Ovary (tissue), 9 donors: ENCODE results near the gene AFF3. TPM values are rescaled to one million over a fixed set of nuclear protein-coding genes. Genes with fewer than 3 reads are reported as not detected.

Experiments used
- DNase-seq, 5 donors: peaks; one replicate each; pipeline ENCODE4 v3.0.0-alpha.2; 2019 to 2020
- H3K27ac ChIP-seq, 2 donors: fragments of 200-600 bp; one replicate each; pipeline versions ENCODE4 v1.5.1 to v1.8.0; 2019 to 2022
- H3K27me3 ChIP-seq: fragments of 200-600 bp; one replicate; pipeline ENCODE4 v1.8.0; 2022
- H3K36me3 ChIP-seq: fragments of 200-600 bp; sonication (generic); one replicate; pipeline ENCODE4 v1.5.1; 2019
- H3K4me1 ChIP-seq: one replicate; pipeline ENCODE4 v1.8.1; 2013; ENCODE audit warnings: mild to moderate bottlenecking, moderate library complexity; ENCODE audit not compliant: insufficient read depth
- H3K4me3 ChIP-seq: fragments of 200-600 bp; sonication (generic); one replicate; pipeline ENCODE4 v1.5.1; 2017
- H3K9me3 ChIP-seq, 2 donors: fragments of 200-600 bp in 1 of 2; sonication (generic) in 1 of 2; one replicate each; pipeline versions ENCODE4 v1.5.1 to v1.8.1; 2013 to 2019; ENCODE audit warnings: mild to moderate bottlenecking in 1 of 2, moderate library complexity in 1 of 2
- EP300 ChIP-seq: sonication (generic); formaldehyde crosslinking; IDR thresholded peaks from one replicate; pipeline ENCODE4 v1.6.1; 2017; ENCODE audit warnings: antibody characterized with exemption
- POLR2A ChIP-seq: fragments of 450-650 bp; IDR thresholded peaks from one replicate; pipeline ENCODE4 v1.6.1; 2017; ENCODE audit warnings: antibody characterized with exemption, mild to moderate bottlenecking, moderate library complexity
- WGBS, 3 donors: extraction: QIAGEN DNeasy Blood & Tissue Kit in 1 of 3; methylation state at CpG; one replicate each; pipeline versions ENCODE4 v1.1.5 to v1.1.7; 2013 to 2017; 5-methylcytosine and 5-hydroxymethylcytosine counted together
- intact Hi-C, 4 donors: fragments of 100-400 bp; cut with DNase I; formaldehyde crosslinking; loops; one replicate each; pipeline versions ENCODE4 v1.11.0 to v1.15.1; 2022 to 2023
- polyA plus RNA-seq, 2 donors: library from polyadenylated mRNA; stranded (reverse); fragments of 200-250 nt in 1 of 2; fragments of 350-450 nt in 1 of 2; fragmentation: Illumina TruSeq in 1 of 2; extraction: RNeasy Lipid Tissue Mini Kit (QIAGEN cat#74804) in 1 of 2; gene quantifications; one replicate each; pipeline ENCODE4 v1.2.3, GENCODE V29; 2013 to 2014
- total RNA-seq, 7 donors: library from RNA; depleted of rRNA in 2 of 7; stranded (reverse); fragments of >200 nt in 2 of 7; fragmentation: NEBNext Ultra II Directional in 3 of 7; extraction: Animal tissue kit (Norgen Biotek cat#: 25700) in 3 of 7; gene quantifications; one replicate each; pipeline versions ENCODE4 v1.1.0 to v1.2.4, GENCODE V29; 2016 to 2023
- TF ChIP-seq, protein P1 (sequence below), 3 donors: fragments of 450-650 bp in 2 of 3; fragments of 200-600 bp in 1 of 3; IDR thresholded peaks; one replicate each; pipeline versions ENCODE4 v1.5.1 to v1.8.0; 2016 to 2022; ENCODE audit warnings: antibody characterized with exemption in 3 of 3, mild to moderate bottlenecking in 1 of 3
- donor health status: DM: no; HTN: no; CAD: no; lungs with moderate emphysema.
- donor health status: DM: no; HTN: no; CAD: no.
- donor health status: Bipolar disorder and iron deficiency.
- donor health status: DM: yes; HTN: yes; CAD: no.
- donor health status: DM: no; HTN: no; CAD: no.
- donor health status: DM: yes; HTN: yes; CAD: no.

AFF3 gene
- total and polyA plus RNA-seq, 9 donors = 5.9 to 40.8 (median 25.7) TPM

DNA sequence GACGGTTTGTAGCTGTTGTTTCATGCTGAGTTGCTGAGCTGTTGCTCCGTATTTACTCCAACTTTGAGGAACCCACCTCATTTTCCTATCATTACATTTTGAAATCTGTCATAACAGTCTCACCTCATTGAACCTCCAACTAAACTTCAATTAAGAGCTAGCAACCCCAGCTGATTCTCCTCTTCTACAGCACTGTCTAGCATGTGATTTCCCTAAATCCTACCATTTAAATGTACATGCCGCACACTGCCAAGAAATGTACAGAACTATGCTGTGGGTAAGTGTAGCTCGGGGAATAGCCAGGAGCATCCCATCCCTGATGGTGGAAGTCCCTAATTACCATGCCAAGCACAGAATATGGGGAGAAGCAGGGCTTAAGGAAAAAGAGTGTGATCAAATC is 299.9 kb downstream of the AFF3 start:
- TF ChIP-seq EP300 = no peak
- TF ChIP-seq POLR2A = no peak
- TF ChIP-seq, protein P1, sequence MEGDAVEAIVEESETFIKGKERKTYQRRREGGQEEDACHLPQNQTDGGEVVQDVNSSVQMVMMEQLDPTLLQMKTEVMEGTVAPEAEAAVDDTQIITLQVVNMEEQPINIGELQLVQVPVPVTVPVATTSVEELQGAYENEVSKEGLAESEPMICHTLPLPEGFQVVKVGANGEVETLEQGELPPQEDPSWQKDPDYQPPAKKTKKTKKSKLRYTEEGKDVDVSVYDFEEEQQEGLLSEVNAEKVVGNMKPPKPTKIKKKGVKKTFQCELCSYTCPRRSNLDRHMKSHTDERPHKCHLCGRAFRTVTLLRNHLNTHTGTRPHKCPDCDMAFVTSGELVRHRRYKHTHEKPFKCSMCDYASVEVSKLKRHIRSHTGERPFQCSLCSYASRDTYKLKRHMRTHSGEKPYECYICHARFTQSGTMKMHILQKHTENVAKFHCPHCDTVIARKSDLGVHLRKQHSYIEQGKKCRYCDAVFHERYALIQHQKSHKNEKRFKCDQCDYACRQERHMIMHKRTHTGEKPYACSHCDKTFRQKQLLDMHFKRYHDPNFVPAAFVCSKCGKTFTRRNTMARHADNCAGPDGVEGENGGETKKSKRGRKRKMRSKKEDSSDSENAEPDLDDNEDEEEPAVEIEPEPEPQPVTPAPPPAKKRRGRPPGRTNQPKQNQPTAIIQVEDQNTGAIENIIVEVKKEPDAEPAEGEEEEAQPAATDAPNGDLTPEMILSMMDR (IDR thresholded peaks at IDR 0.05) = no peak
- H3K27ac ChIP-seq = no peak overlapping the region
- no peaks in the 10 kb centered on the region for H3K9me3 ChIP-seq
- H3K27me3 ChIP-seq = no peaks in the 10 kb centered on the region
- no peaks in the 10 kb centered on the region for H3K36me3 ChIP-seq
- H3K4me1 ChIP-seq = no peaks in the 10 kb centered on the region
- intact Hi-C loops = no loop called here
- no peak for DNase-seq
- WGBS, 3 donors = 71 to 83% (median 77%) methylated on average over 4 of the region's 4 CpGs
- H3K4me3 ChIP-seq = no peak overlapping the region

DNA sequence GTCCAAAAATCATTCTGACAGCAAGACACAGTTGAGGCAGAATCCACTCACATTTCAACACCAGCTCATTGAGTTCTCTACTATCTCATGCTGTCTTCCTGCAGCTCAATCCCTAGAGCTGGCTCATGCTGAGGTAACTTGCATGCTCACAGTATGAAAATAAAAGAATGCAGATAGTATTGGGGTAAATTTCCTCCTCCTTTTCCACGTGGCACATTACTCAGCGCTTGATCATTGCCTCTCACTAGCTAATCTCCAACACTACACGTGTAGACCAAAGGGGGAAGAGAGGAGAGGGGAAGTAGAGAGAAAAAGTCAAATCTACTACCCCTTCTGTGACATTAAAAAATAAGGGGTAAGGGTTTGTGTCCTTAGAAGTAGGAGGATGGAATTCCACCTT is 300.6 kb downstream of the AFF3 start:
- H3K4me3 ChIP-seq = no peak overlapping the region
- TF ChIP-seq, protein P1 (IDR thresholded peaks at IDR 0.05) = no peak
- TF ChIP-seq POLR2A (no peak), EP300 (no peak)
- no peaks in the 10 kb centered on the region for H3K9me3 ChIP-seq
- no peak for DNase-seq
- H3K27me3 ChIP-seq = no peaks in the 10 kb centered on the region
- H3K4me1 ChIP-seq = no peaks in the 10 kb centered on the region
- H3K27ac ChIP-seq = no peak overlapping the region
- 49 to 57% (median 49%) methylated on average over 3 of the region's 3 CpGs for whole genome bisulfite sequencing, 3 donors
- intact Hi-C loops = no loop called here
- H3K36me3 ChIP-seq = no peaks in the 10 kb centered on the region

DNA sequence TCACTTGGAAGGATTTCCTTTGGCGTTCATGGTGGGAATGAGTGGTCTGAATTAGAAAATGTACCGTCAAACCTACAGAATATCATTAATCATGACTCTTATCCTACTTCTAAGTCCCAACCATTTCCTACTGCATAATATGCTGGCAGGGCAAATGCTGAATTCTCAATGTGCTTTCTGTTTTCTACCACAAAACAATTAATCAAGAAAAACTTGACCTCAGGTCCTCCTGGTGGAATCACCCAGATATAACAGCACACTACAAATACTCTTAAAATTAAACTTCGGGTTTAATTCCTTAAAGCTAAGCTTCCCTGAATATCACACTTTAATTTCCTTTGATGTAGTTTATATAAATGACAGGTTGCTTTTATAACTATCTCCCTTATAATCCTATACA is 301.6 kb downstream of the AFF3 start:
- no peak for DNase-seq
- no peaks in the 10 kb centered on the region for H3K4me1 ChIP-seq
- no peaks in the 10 kb centered on the region for H3K27me3 ChIP-seq
- H3K9me3 ChIP-seq = no peaks in the 10 kb centered on the region
- TF ChIP-seq POLR2A = no peak
- TF ChIP-seq EP300 = no peak
- TF ChIP-seq, protein P1 (IDR thresholded peaks at IDR 0.05) = no peak
- intact Hi-C loops = no loop called here
- H3K36me3 ChIP-seq = no peaks in the 10 kb centered on the region
- H3K27ac ChIP-seq = no peak overlapping the region
- no peak overlapping the region for H3K4me3 ChIP-seq
- 87 to 95% (median 94%) methylated on average over 3 of the region's 3 CpGs for WGBS, 3 donors

DNA sequence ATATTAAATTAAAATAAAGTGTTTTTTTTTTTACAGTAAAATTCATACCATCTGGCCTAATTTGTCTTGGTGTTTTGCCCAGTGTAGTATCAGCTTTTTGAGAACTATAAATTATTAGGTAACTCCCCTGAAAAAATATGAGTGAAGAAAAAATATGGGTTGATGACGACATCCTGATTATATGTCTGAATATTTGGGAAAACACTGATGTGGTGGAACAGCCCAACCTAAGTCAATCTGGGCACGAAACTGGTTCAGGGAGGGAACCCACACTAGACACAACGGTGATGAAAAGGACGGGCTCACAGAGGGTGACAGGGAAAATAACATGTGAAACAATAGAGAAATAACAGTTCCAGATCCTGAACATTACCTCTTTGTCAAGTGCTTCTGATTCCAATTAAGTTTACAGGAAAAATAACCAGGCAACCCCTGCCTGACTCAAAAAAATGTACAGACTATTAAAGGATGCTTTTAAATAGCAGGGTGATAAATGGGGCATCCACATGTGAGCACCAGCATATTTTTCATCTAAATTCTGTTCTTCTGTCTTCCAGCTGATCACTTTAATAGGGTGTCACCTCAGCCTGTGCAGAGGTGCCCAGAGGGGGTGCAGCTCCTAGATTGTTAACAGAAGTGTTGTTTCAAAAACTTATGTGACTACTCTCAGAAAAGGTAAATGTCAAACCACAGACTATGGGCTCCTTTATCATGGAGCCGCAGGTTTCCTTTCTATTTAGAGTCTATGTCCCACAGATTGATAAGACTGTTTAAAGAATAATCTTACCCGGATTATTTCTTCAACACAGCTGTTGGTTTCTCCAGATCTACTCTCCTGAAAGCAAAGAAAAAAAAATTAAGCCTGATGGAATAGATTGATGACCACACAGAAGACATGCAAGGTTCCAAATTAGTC is 305.4 kb downstream of the AFF3 start:
- no peaks in the 10 kb centered on the region for H3K27me3 ChIP-seq
- H3K4me1 ChIP-seq = no peaks in the 10 kb centered on the region
- intact Hi-C loops = no loop called here
- no peak for DNase-seq
- no peaks in the 10 kb centered on the region for H3K36me3 ChIP-seq
- no peak for TF ChIP-seq POLR2A
- no peaks in the 10 kb centered on the region for H3K9me3 ChIP-seq
- H3K27ac ChIP-seq = no peak overlapping the region
- WGBS, 3 donors = 28 to 32% (median 30%) methylated on average over 6 of the region's 6 CpGs
- no peak overlapping the region for H3K4me3 ChIP-seq

DNA sequence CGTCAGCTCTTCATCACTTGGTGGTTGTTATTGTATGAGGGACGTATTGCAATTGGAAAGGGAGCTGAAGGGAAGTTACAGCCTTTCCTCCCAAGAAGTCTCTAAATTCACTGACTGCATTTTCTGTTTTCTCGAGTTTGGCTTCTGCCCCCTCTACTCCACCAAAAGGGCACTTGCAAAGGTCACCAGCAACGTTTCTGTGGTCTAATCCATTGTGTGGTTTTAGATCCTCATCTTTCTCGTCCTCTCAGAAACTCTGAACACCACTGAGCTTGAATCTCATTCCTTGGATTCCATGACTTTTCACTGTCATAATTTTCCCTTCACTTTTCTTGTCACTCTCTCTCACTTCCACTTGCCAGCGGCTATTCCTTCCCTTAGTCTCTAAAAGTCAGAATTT is 308.0 kb downstream of the AFF3 start:
- no peak for DNase-seq
- no peaks in the 10 kb centered on the region for H3K36me3 ChIP-seq
- no peak overlapping the region for H3K27ac ChIP-seq
- TF ChIP-seq POLR2A (no peak), EP300 (no peak)
- TF ChIP-seq, protein P1 (IDR thresholded peaks at IDR 0.05) = no peak
- H3K27me3 ChIP-seq = no peaks in the 10 kb centered on the region
- no peaks in the 10 kb centered on the region for H3K9me3 ChIP-seq
- no peaks in the 10 kb centered on the region for H3K4me1 ChIP-seq
- H3K4me3 ChIP-seq = no peak overlapping the region
- 77 to 79% (median 77%) methylated on average over 6 of the region's 6 CpGs for WGBS, 3 donors
- intact Hi-C loops = no loop called here
